Measurements from ENCODE around the gene UMAD1.

Gene UMAD1

DNA sequence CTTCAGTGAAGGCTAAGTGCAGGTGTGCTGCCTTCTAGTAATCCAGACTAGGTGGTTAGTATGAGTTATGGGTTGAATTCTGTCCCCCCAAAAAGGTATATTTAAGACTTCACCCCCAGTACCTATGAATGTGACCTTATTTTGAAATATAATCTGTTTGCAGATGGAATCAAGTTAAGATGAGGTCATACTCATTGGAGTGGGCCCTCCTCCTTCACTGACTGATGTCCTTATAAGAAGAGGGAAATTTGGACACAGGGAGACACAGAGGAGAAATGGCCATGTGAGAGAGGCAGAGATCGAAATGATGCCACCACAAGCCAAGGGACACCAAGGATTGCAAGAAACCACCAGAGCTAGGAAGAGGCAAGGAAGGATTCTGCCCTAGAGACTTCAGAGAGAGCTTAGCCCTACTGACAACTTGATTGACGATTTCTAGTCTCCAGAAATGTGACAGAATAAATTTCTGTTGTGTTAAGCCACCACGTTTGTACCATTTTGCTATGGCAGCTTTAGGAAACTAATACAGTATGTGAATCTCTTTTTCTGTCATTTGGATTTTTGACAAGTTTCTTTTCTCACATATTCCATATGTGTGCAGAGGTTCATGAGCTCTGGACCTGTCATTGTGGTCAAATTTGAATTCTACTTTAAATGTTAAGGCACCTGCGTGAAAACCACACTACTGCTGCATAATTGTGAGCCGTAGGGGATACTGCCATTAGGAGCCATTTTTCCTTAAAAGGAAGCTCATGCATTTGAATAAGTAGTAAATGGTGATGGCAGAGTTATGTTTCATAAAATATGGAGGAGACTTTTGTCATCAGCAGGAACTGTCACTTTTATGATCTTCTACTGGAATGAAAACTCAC lies 80.4 kb downstream of the UMAD1 start:
- DNase-seq (ENCODE audit: low read depth in 2 of 2): no peak

- DNase-seq (ENCODE audit: low read depth in 2 of 2): no peak
Measured at GRCh38 chr7:7731732-7732131, 91.2 kb downstream of the UMAD1 start.

GRCh38 chr7:7732621-7733281 lies 92.2 kb downstream of the UMAD1 start:
- DNase-seq (ENCODE audit: low read depth in 2 of 2): no peak

DNA sequence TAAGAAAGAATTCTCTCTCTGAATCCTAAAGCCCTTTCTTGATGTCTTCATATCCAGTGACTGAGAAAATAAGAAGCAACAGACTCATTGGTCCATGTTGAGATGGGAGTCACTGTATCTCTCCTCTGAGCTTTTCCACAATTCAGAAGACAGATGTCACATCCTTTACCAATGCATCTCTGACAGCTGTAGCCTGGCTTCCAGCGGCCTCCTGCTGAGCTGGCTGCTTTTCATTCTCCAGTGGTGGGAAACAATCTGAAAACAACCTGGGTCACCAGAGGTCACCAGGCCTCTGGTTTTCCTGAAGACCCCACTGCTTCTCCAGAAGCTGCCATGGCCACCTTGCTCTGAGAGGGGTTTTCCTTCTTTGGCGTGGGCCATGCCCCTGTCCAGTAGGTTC lies 96.1 kb downstream of the UMAD1 start:
- no peak for DNase-seq (ENCODE audit: low read depth in 2 of 2)

DNA sequence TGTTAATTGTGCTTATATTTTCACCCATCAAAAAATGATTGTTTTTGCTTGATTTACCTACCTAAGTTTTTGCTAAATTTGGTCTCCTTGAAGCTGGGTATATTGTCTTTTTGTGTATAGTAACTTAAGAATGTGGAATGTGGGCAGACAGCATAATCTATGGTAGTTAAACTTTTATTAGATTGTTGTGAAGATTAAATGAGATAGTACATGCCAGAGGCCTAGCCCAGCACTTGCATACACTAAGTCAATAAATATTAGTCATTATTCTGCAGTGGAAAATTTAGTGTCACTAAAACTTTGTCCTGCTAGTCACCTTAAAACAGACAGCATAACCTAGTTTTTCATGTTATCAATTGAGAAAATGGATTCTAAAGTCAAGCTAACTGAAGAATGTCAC lies 97.1 kb downstream of the UMAD1 start:
- no peak for DNase-seq (ENCODE audit: low read depth in 2 of 2)

DNA sequence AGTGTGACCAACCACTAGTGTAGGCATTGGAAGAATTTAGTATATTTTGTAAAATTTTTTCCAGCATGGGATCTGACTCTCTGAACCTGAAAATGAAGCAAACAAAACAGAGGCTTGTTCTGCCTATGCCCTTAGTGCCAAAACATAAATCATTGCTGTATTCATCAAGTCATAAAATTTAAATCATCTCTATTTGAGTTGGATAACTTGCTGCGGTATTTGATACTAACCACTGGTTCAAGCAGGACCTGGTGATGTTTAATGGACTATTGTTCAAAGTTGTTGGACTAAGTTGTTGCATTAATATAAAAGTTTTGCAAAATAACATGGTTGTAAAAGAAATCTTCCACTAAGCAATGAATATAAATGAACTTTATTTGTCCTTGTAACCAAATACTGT lies 97.6 kb downstream of the UMAD1 start:
- no peak for DNase-seq (ENCODE audit: low read depth in 2 of 2)

GRCh38 chr7:7738622-7739021 lies 98.1 kb downstream of the UMAD1 start:
- DNase-seq (ENCODE audit: low read depth in 2 of 2): no peak

GRCh38 chr7:7739204-7740036 lies 98.9 kb downstream of the UMAD1 start:
- DNase-seq (ENCODE audit: low read depth in 2 of 2): no peak

DNA sequence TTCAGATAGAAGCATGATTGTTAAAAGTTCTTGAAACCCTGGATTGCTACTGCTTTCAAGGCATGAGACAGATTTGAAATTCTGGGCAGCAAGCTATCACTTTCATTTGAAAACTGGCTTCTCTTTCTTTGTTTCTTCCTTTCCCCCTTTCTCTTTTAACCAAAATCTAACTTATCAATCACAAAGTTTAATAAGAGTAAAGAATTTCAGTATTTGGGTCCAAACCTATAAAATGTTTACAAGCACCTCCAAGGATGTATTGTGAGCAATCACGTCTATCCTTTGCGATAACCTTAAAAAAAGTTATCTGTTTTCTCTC lies 99.4 kb downstream of the UMAD1 start:
- DNase-seq (ENCODE audit: low read depth in 2 of 2): no peak

DNA sequence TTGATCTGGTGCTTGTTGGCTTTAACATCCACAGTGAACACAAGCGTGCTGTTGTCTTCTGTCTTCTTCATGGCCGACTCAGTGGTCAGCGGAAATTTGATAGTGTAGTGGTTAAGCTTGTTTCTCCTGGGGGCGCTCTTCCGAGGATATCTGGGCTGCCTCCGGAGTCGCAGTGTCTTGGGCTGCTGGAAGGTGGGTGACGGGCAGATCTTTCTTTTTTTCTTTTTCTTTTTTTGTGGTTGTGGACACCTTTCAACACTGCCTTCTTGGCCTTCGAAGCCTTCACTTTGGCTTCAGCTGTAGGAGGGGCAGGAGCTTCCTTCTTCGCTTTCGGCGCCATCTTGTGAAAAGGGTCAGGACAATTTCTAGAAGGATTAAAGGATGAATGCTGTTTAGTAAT lies 101.7 kb downstream of the UMAD1 start:
- no peak for DNase-seq (ENCODE audit: low read depth in 2 of 2)

DNA sequence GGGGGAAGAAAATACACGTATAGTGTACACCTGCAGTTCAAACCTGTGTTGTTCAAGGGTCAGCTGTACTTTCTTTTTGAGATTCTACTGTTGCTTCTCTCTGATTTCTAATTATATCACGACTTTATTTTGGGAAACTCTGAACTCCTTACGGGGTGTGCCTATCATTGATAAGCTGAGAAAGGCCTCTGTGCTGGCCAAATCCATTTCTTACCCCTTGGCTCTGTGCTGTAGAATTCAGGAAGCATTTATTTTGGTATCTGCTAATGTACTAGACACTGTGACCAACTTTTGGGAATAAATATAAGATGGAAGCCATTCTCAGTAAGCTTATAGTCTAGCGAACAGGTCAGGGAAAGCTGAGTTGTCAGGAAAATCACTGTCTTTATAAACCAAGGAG lies 104.7 kb downstream of the UMAD1 start:
- no peak for DNase-seq (ENCODE audit: low read depth in 2 of 2)

DNA sequence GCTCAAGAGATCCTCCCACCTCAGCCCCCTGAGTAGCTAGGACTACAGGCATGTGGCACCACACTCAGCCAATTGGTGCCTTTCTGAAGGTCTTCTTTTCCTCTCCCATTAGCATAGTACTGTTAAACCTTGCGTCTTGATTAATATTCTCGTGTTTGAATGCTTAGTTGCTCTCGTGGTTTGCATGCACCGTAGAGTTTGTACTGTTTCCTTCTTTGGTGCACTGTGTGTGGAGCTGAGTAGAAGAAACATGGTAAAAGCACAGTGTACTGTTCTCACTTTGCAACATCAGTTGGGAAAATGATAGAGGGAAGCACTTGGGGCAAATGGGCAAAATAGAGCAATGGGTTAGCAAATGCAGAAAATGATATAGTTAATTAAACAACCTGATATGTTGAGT lies 105.4 kb downstream of the UMAD1 start:
- DNase-seq (ENCODE audit: low read depth in 2 of 2): no peak

DNA sequence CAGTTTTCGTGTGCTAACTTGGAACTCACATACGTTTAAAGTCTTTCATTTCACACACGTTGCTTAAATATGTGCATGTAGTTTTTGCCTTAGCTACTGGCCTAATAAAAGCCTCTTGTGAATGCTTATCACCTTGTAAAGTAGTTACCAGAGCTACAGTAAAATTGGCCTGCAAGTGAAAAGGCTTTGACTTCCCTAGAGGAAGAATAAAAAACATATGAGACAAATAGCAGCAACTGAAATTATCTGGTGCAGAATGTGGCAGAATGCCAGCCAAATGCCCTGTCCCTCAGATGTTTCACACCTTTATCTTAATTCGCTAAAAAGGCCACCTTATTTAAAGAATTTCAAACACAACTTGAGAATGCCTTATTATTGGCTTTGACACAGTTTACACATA lies 105.9 kb downstream of the UMAD1 start:
- DNase-seq (ENCODE audit: low read depth in 2 of 2): no peak

GRCh38 chr7:7750571-7751242 lies 110.2 kb downstream of the UMAD1 start:
- no peak for DNase-seq (ENCODE audit: low read depth in 2 of 2)

DNA sequence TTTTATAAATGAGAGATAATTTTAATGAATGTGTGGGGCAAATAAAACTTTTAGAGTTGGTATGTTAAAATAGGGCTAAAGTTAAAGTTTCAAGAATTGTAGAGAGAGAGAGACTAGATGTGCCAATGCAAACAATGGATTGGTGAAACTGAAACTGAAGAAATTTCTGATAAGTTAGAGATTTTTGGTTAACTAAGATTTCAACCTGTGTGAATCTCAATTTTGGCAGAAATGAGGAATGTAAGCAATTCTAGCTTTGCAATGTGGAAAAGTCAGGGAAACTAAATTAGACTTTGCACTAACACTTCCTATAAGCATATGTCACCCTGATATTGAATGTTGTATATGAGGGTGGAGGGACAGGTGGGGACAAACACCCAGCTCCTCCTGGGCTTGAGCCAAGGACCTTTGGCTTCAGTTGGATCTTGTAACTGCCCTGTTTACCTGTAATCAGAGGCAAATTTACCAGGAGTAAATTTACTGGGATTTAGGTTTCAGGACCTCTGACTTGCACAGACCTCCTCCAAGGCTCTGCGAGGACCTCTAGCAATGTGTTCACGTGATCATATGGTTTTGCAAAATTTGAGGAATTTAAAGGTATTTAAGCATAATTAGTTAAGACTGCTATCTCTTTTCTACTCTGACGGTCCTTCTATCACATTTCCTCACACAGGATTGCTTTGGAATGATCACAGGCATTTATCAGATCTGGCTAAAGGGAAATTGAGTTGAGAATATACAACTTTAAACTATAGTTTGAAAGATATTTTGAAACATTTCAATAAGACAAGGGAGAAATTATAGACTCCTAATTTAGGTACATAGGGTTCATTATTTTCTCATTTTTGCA lies 110.9 kb downstream of the UMAD1 start:
- no peak for DNase-seq (ENCODE audit: low read depth in 2 of 2)

- no peak for DNase-seq (ENCODE audit: low read depth in 2 of 2)
Measured at GRCh38 chr7:7756577-7756976, 116.0 kb downstream of the UMAD1 start.

DNA sequence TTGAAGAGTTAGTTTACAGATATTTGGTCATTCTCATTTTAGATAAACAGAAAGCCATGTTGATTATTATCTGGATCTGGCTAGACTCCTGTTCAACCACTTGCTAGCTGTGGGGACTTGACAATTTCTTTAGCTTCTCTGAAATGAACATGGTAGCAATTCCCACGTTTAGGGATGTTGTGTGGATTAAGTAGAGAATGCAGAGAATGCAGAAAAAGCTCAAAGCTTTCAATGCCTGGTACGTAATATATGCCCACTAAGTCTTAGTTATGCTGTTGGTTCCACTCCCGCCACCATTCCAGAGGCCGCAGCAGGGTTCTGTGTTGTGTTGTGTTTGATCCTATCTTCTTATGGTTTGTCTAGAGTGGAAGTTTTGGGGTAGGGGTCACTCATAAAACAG lies 117.0 kb downstream of the UMAD1 start:
- DNase-seq (ENCODE audit: low read depth in 2 of 2): no peak

DNA sequence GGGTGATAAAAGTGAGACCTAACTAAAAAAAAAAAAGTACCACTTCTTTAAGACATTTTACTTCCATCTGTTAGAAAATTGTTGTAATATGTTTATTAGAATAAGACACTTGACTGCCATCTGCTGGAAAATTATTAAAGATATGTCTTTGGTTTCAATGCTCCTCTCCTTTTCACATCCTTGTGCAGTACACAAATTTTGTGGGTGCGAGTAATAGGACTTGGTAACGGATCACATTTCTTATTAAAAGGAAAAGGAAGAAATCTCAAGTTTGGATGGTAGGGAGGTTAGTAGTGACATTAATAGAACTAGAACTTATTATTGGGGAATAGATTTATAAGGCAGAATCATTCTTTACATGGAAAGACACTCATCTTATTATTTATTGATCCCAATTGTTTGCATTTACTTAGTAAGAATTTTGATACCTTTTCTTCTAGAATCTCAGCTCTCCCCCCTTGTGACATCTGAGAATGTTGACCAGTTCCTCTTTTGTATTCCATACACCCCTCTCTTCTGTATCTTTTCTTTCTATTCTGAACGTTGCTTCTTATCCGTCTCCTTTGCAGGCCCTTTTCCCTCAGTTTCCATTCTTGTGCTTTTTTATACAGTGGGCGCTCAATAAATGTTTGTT lies 120.9 kb downstream of the UMAD1 start:
- DNase-seq (ENCODE audit: low read depth in 2 of 2): no peak

DNA sequence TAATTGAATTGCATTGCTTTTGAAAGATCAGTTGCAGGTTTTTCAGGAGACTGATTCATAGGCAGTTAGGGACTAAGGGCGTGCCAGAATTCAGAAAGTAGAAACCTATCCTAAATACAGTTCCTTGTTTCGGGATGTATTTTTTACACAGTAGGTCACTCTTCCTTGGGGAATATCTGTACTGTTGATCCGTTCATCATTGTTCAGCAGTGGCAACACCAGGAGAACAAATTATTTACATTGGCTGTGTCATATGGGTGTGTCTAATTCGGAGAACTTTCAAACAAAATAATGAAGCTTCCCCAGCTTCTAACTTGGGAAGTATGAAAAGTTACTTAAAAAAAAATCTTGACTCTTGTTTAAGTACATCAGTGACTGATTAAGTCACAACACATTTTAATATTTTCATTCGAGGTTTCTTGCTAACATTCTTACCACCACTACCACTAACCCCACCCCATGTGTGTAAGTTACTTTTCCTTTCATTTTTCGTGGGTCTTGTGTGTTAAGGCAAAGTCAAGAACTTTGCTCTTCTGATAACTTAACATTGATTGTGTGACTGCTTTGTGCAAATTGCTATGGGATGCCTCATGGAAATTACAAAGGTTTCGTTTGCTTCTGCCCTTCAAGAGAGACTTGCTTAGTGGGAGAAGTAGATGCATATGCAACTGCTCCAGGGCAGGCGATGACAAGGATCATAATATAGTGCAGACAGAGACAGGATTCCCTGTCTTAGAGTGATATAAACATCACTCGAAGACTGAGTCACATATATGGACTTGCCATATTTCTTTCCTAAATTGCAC lies 121.6 kb downstream of the UMAD1 start:
- DNase-seq (ENCODE audit: low read depth in 2 of 2): no peak

Measured in activated CD4-positive, alpha-beta T cell treated with anti-CD3 and anti-CD28 coated beads for 24 hours (primary cell).